Measurements from ENCODE around the gene RNF31. TPM values are rescaled to one million over a fixed set of nuclear protein-coding genes. Genes with fewer than 3 reads are reported as not detected.

Gene RNF31
- total and polyA plus RNA-seq, 2 of the 13 experiments (the other 11 are each of a cell fraction or from before 2014, with no cell fraction given), result 48.2 to 86.8 TPM

DNA sequence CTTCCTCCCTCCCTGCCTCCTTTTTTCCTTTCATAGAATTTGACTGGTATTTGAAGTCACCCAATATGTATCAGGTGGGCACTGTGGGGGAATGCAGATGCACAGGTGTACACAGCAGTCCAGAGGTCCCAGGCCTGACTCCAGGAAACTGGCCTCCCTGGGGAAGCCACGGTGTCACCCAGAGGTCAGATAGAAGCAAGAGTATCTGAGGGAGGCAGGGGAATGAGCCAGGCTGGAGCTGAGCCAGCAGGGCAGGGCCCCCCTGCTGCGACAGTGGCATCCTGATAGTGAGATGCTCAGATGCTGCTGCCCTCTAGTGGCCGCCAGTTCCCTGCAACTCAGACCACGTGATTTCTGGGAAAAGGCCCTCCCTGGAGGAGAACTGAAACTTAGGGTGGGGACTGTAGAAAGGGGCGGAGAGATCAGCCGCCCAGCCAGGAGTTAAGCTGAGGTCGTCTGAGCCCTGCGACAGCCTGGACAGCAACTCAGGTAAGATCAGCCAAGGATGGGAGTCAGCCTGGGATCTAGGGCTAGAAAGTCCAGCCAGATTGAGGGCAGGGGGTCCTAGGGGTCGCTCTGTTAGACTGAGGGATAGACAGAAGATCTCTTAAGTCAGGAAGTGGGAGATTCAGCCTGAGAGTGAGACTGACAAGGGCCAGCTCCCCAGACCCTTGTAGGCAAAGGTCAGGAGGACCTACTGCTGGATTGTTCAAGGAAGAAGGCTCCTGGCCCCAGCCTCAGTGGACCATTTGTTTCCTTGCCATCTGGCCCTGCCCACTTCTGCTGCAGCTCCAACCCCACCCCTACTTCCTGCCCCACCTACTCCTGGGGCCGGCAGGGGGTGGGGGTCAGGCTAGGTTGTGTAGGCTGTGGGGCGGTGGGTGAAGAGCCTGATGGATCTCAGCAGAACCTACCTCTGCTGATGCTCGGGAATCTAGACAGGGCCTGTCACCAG lies 13.8 kb downstream of the RNF31 start, which contains the start of gene IRF9 (continued):
- TF ChIP-seq LRRFIP1 (CRISPR knock-in tag; conservative IDR thresholded peaks at IDR 0.05) (peak; percentile 95; the same call in 1 of the 2 replicates), TBX2 (CRISPR knock-in tag; IDR thresholded peaks at IDR 0.05; ENCODE audit: borderline replicate concordance) (peak; percentile 97), ZNF253 (CRISPR knock-in tag; IDR thresholded peaks at IDR 0.05; ENCODE audit: borderline replicate concordance) (peak; percentile 98; the same call in 1 of the 2 replicates), KLF13 (CRISPR knock-in tag; IDR thresholded peaks at IDR 0.05) (peak; percentile 92), ZNF205 (CRISPR knock-in tag; IDR thresholded peaks at IDR 0.05) (peak; percentile 95), THRA (CRISPR knock-in tag; IDR thresholded peaks at IDR 0.05; ENCODE audit: borderline replicate concordance) (peak; percentile 99), SALL1 (CRISPR knock-in tag; IDR thresholded peaks at IDR 0.05) (peak; percentile 100), CREBL2 (CRISPR knock-in tag; IDR thresholded peaks at IDR 0.05; ENCODE audit: borderline replicate concordance) (peak; percentile 98), ZNF709 (CRISPR knock-in tag; IDR thresholded peaks at IDR 0.05) (peak; percentile 1; the same call in 1 of the 2 replicates), ZNF235 (CRISPR knock-in tag; IDR thresholded peaks at IDR 0.05; ENCODE audit: borderline replicate concordance) (no peak; the same call in 1 of the 2 replicates), ZNF160 (CRISPR knock-in tag; IDR thresholded peaks at IDR 0.05) (peak; percentile 43; the same call in 1 of the 2 replicates), ZNF7 (CRISPR knock-in tag; IDR thresholded peaks at IDR 0.05) (peak; percentile 91), AHR (CRISPR knock-in tag; IDR thresholded peaks at IDR 0.05) (peak; percentile 99)
- TF ChIP-seq, protein P1, sequence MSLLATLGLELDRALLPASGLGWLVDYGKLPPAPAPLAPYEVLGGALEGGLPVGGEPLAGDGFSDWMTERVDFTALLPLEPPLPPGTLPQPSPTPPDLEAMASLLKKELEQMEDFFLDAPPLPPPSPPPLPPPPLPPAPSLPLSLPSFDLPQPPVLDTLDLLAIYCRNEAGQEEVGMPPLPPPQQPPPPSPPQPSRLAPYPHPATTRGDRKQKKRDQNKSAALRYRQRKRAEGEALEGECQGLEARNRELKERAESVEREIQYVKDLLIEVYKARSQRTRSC (CRISPR knock-in tag; IDR thresholded peaks at IDR 0.05; ENCODE audit: low read depth), result no peak
- TF ChIP-seq, protein P2, sequence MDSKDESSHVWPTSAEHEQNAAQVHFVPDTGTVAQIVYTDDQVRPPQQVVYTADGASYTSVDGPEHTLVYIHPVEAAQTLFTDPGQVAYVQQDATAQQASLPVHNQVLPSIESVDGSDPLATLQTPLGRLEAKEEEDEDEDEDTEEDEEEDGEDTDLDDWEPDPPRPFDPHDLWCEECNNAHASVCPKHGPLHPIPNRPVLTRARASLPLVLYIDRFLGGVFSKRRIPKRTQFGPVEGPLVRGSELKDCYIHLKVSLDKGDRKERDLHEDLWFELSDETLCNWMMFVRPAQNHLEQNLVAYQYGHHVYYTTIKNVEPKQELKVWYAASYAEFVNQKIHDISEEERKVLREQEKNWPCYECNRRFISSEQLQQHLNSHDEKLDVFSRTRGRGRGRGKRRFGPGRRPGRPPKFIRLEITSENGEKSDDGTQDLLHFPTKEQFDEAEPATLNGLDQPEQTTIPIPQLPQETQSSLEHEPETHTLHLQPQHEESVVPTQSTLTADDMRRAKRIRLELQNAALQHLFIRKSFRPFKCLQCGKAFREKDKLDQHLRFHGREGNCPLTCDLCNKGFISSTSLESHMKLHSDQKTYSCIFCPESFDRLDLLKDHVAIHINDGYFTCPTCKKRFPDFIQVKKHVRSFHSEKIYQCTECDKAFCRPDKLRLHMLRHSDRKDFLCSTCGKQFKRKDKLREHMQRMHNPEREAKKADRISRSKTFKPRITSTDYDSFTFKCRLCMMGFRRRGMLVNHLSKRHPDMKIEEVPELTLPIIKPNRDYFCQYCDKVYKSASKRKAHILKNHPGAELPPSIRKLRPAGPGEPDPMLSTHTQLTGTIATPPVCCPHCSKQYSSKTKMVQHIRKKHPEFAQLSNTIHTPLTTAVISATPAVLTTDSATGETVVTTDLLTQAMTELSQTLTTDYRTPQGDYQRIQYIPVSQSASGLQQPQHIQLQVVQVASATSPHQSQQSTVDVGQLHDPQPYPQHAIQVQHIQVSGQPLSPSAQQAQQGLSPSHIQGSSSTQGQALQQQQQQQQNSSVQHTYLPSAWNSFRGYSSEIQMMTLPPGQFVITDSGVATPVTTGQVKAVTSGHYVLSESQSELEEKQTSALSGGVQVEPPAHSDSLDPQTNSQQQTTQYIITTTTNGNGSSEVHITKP (CRISPR knock-in tag; IDR thresholded peaks at IDR 0.05; ENCODE audit: low read depth), result peak; percentile 93
- TF ChIP-seq, protein P3, sequence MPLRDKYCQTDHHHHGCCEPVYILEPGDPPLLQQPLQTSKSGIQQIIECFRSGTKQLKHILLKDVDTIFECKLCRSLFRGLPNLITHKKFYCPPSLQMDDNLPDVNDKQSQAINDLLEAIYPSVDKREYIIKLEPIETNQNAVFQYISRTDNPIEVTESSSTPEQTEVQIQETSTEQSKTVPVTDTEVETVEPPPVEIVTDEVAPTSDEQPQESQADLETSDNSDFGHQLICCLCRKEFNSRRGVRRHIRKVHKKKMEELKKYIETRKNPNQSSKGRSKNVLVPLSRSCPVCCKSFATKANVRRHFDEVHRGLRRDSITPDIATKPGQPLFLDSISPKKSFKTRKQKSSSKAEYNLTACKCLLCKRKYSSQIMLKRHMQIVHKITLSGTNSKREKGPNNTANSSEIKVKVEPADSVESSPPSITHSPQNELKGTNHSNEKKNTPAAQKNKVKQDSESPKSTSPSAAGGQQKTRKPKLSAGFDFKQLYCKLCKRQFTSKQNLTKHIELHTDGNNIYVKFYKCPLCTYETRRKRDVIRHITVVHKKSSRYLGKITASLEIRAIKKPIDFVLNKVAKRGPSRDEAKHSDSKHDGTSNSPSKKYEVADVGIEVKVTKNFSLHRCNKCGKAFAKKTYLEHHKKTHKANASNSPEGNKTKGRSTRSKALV (CRISPR knock-in tag; IDR thresholded peaks at IDR 0.05), result peak; percentile 83; the same call in 1 of the 2 replicates

Measured in HepG2 (cell line).